CD14-positive monocyte (primary cell): ENCODE measurements around the gene FBH1. TPM values are rescaled to one million over a fixed set of nuclear protein-coding genes. Genes with fewer than 3 reads are reported as not detected.

Experiments used
- DNase-seq, 3 donors: peaks; one replicate each; pipeline ENCODE4 v3.0.0-alpha.2; 2011 to 2022
- H2AFZ ChIP-seq: 2 replicates; pipeline ENCODE4 v1.6.0; 2012; ENCODE audit warnings: mild to moderate bottlenecking, low read depth, low read length, inconsistent platforms; ENCODE audit not compliant: insufficient read depth, poor library complexity, severe bottlenecking
- H3K27ac ChIP-seq, 2 donors: 1 replicate in 1 of 2; 2 replicates in 1 of 2; pipeline ENCODE4 v1.5.1; 2012 to 2013; ENCODE audit warnings: low read length in 2 of 2, control low read depth in 1 of 2, inconsistent platforms in 1 of 2, low read depth in 1 of 2, mild to moderate bottlenecking in 1 of 2
- H3K27me3 ChIP-seq, 2 donors: one replicate each; pipeline versions ENCODE4 v1.6.0 to v1.6.1; 2011 to 2013; ENCODE audit warnings: low read length in 2 of 2; ENCODE audit not compliant: control insufficient read depth in 2 of 2, insufficient read depth in 2 of 2
- H3K36me3 ChIP-seq, 2 donors: replicated peaks in 1 of 2; 1 replicate in 1 of 2; 2 replicates in 1 of 2; pipeline versions ENCODE4 v1.5.1 to v1.6.1; 2012 to 2013; ENCODE audit warnings: low read length in 2 of 2, control low read depth in 1 of 2, inconsistent platforms in 1 of 2, mild to moderate bottlenecking in 1 of 2; ENCODE audit not compliant: insufficient read depth in 2 of 2, control insufficient read depth in 1 of 2
- H3K4me1 ChIP-seq, 2 donors: 1 replicate in 1 of 2; 2 replicates in 1 of 2; pipeline versions ENCODE4 v1.5.1 to v1.6.1; 2012 to 2013; ENCODE audit warnings: low read length in 2 of 2, control low read depth in 1 of 2, inconsistent platforms in 1 of 2, mild to moderate bottlenecking in 1 of 2, moderate library complexity in 1 of 2; ENCODE audit not compliant: insufficient read depth in 2 of 2, control insufficient read depth in 1 of 2
- H3K4me2 ChIP-seq: replicated peaks from 2 replicates; pipeline ENCODE3; 2012; ENCODE audit warnings: low read length, moderate library complexity, mild to moderate bottlenecking; ENCODE audit not compliant: poor library complexity, severe bottlenecking; ENCODE audit errors: extremely low read depth
- H3K4me3 ChIP-seq, 3 experiments: fragments of 200-600 bp in 1 of 3; sonication (generic) in 1 of 3; replicated peaks in 1 of 3; 1 replicate in 2 of 3; 2 replicates in 1 of 3; pipeline ENCODE4 v1.5.1; 2011 to 2013; ENCODE audit warnings: low read length in 3 of 3, mild to moderate bottlenecking in 3 of 3, control low read depth in 2 of 3, low read depth in 2 of 3, inconsistent platforms in 1 of 3, moderate library complexity in 1 of 3
- H3K79me2 ChIP-seq: 2 replicates; pipeline ENCODE4 v1.6.0; 2012; ENCODE audit warnings: mild to moderate bottlenecking, control low read depth, inconsistent platforms, low read length, moderate library complexity; ENCODE audit not compliant: insufficient read depth
- H3K9ac ChIP-seq: 2 replicates; pipeline ENCODE4 v1.6.0; 2017; ENCODE audit warnings: low read length, mild to moderate bottlenecking; ENCODE audit not compliant: insufficient read depth, poor library complexity, severe bottlenecking
- H3K9me3 ChIP-seq, 2 donors: replicated peaks in 1 of 2; 1 replicate in 1 of 2; 2 replicates in 1 of 2; pipeline versions ENCODE4 v1.5.1 to v1.6.1; 2012 to 2013; ENCODE audit warnings: low read length in 2 of 2, control low read depth in 1 of 2; ENCODE audit not compliant: control insufficient read depth in 1 of 2, insufficient read depth in 1 of 2
- H4K20me1 ChIP-seq: 2 replicates; pipeline ENCODE4 v1.6.0; 2012; ENCODE audit warnings: mild to moderate bottlenecking, low read length, control low read depth, moderate library complexity; ENCODE audit not compliant: insufficient read depth
- H3K27ac Mint-ChIP-seq, 7 donors: one replicate each; pipeline ENCODE4 v1.8.0; 2020; ENCODE audit warnings: mild to moderate bottlenecking in 7 of 7, mixed read lengths in 7 of 7, moderate library complexity in 6 of 7, inconsistent platforms in 2 of 7
- H3K27me3 Mint-ChIP-seq, 3 donors: one replicate each; pipeline ENCODE4 v1.8.0; 2021 to 2022; ENCODE audit warnings: low read depth in 3 of 3, mild to moderate bottlenecking in 3 of 3, mixed read lengths in 3 of 3, moderate library complexity in 3 of 3, inconsistent platforms in 1 of 3
- H3K36me3 Mint-ChIP-seq, 2 donors: one replicate each; pipeline ENCODE4 v1.8.0; 2020; ENCODE audit warnings: mixed read lengths in 2 of 2, inconsistent platforms in 1 of 2, mild to moderate bottlenecking in 1 of 2
- H3K4me1 Mint-ChIP-seq: one replicate; pipeline ENCODE4 v1.8.0; 2020; ENCODE audit warnings: mild to moderate bottlenecking, mixed read lengths
- H3K4me3 Mint-ChIP-seq, 2 donors: one replicate each; pipeline ENCODE4 v1.8.0; 2020; ENCODE audit warnings: mild to moderate bottlenecking in 2 of 2, mixed read lengths in 2 of 2, moderate library complexity in 1 of 2
- H3K9me3 Mint-ChIP-seq, 7 donors: one replicate each; pipeline ENCODE4 v1.8.0; 2020 to 2022; ENCODE audit warnings: mixed read lengths in 7 of 7, mild to moderate bottlenecking in 6 of 7, moderate library complexity in 6 of 7, inconsistent platforms in 2 of 7
- CTCF ChIP-seq: fragments of 200-600 bp; IDR thresholded peaks from one replicate; pipeline ENCODE4 v1.8.0; 2022; ENCODE audit warnings: antibody characterized with exemption, mild to moderate bottlenecking
- WGBS: methylation state at CpG from one replicate; pipeline ENCODE4 v1.1.5; 2013; ENCODE audit warnings: missing lambda C conversion rate; ENCODE audit not compliant: insufficient coverage; 5-methylcytosine and 5-hydroxymethylcytosine counted together
- intact Hi-C, 2 donors: fragments of 100-400 bp; cut with micrococcal nuclease; formaldehyde crosslinking; loops; one replicate each; pipeline versions ENCODE4 v1.15.0 to v1.15.1; 2023
- polyA plus RNA-seq, 3 donors: library from polyadenylated mRNA; depleted of rRNA in 1 of 3; unstranded in 2 of 3; stranded (reverse) in 1 of 3; fragments of 300-500 nt in 2 of 3; fragments of >200 nt in 1 of 3; fragmentation: Illumina TruSeq in 2 of 3; gene quantifications; 1 replicate in 2 of 3; 2 replicates in 1 of 3; pipeline ENCODE4 v1.2.3, GENCODE V29; 2012 to 2021

FBH1 gene
- polyA plus RNA-seq, 3 donors: 33.9 to 73.3 (median 48.3) TPM

- H3K27ac ChIP-seq: no peak overlapping the region
- Mint-ChIP-seq H3K27me3 (no peaks in the 10 kb centered on the region), H3K36me3 (peaks cover 49 to 56% of the 10 kb centered on the region in 2 donors), H3K4me1 (peaks cover 21% of the 10 kb centered on the region), H3K9me3 (peaks cover 6 to 14% (median 11%) of the 10 kb centered on the region in 7 donors), H3K4me3 (no peak overlapping the region), H3K27ac (no peak overlapping the region)
- H4K20me1 ChIP-seq: peaks cover 67% of the 10 kb centered on the region
- no peak overlapping the region for H3K4me2 ChIP-seq
- H3K36me3 ChIP-seq: peaks cover 18 to 53% of the 10 kb centered on the region in 2 donors
- H3K79me2 ChIP-seq: peaks cover 77% of the 10 kb centered on the region
- no peak overlapping the region for H3K9ac ChIP-seq
- peaks cover 9 to 12% of the 10 kb centered on the region in 2 donors for H3K4me1 ChIP-seq
- TF ChIP-seq CTCF: no peak
- no peak for DNase-seq
- 86% methylated on average over 1 of the region's 4 CpGs for WGBS
- no peaks in the 10 kb centered on the region for H3K27me3 ChIP-seq
- no peak overlapping the region for H3K4me3 ChIP-seq
- intact Hi-C loops: no loop called here
- no peak overlapping the region for H2AFZ ChIP-seq
- peaks cover 7 to 12% of the 10 kb centered on the region in 2 donors for H3K9me3 ChIP-seq
Measured at GRCh38 chr10:5894403-5894802, 4.4 kb downstream of the FBH1 start.

GRCh38 chr10:5894873-5895272 is 4.8 kb downstream of the FBH1 start:
- no peak overlapping the region for H3K27ac ChIP-seq
- Mint-ChIP-seq H3K27ac (peak overlapping the region in 2 of 7 donors; percentile 1 to 3), H3K36me3 (peaks cover 49 to 56% of the 10 kb centered on the region in 2 donors), H3K4me1 (peaks cover 21% of the 10 kb centered on the region), H3K9me3 (peaks cover 6 to 14% (median 11%) of the 10 kb centered on the region in 7 donors), H3K27me3 (no peaks in the 10 kb centered on the region), H3K4me3 (no peak overlapping the region)
- H3K9me3 ChIP-seq: peaks cover 7 to 12% of the 10 kb centered on the region in 2 donors
- no peak for TF ChIP-seq CTCF
- DNase-seq: no peak
- H3K79me2 ChIP-seq: peaks cover 80% of the 10 kb centered on the region
- peaks cover 18 to 53% of the 10 kb centered on the region in 2 donors for H3K36me3 ChIP-seq
- H2AFZ ChIP-seq: no peak overlapping the region
- H3K4me2 ChIP-seq: no peak overlapping the region
- 97% methylated on average over 5 of the region's 8 CpGs for WGBS
- H3K27me3 ChIP-seq: no peaks in the 10 kb centered on the region
- H4K20me1 ChIP-seq: peaks cover 68% of the 10 kb centered on the region
- intact Hi-C loops: no loop called here
- H3K4me1 ChIP-seq: peaks cover 9 to 10% of the 10 kb centered on the region in 2 donors
- no peak overlapping the region for H3K4me3 ChIP-seq
- H3K9ac ChIP-seq: no peak overlapping the region
